ENCODE measurements around the gene RPAP3.

GRCh38 chr12:47649381-47649780 is 56.4 kb downstream of the RPAP3 start:
- TF ChIP-seq CTCF (IDR thresholded peaks at IDR 0.05) (no peak), POLR2AphosphoS5 (IDR thresholded peaks at IDR 0.05) (no peak)
